ENCODE data around the gene ARTN.

DNA sequence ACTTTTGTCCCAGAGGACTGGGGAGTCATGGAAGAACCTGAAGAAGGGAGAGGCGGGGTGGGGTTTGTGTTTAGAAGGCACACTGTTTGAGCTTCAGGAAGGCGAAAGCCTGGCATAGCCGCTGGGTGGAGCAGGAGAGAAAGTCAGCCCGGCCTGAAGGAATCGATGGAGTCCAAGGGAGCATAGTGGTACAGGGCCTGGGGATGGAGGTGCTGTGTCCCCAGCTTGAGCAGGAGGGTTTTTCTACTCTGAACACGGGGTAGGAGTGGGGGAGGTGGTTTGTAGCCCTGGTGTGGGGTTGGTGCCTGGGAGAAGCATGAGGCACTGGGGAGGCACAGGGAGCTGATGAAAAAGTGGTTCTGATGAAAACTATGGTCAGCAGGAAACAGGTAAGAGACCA is 53.1 kb downstream of the ARTN start:
- TF ChIP-seq CTCF (IDR thresholded peaks at IDR 0.05) = no peak
- no peak for TF ChIP-seq POLR2A (IDR thresholded peaks at IDR 0.05)
